Fibroblast of pulmonary artery (primary cell): Measurements from ENCODE around the gene ZDHHC5.

ENCODE experiments used
- DNase-seq: peaks from one replicate; pipeline ENCODE4 v3.0.0-alpha.2; 2010; ENCODE audit warnings: low read depth
- H3K4me3 ChIP-seq: replicated peaks from 2 replicates; pipeline ENCODE4 v1.5.1; 2011; ENCODE audit warnings: low read depth, mild to moderate bottlenecking, control low read depth, low read length, moderate library complexity
- TF ChIP-seq, protein P1 (sequence below): IDR thresholded peaks from 2 replicates; pipeline ENCODE4 v1.5.1; 2011; ENCODE audit warnings: mild to moderate bottlenecking, control low read depth, low read length, inconsistent platforms; ENCODE audit errors: missing control alignments

ZDHHC5 gene

GRCh38 chr11:57644748-57645688 is 22.9 kb upstream of the ZDHHC5 start:
- peak; percentile 78 for DNase-seq
- TF ChIP-seq, protein P1, sequence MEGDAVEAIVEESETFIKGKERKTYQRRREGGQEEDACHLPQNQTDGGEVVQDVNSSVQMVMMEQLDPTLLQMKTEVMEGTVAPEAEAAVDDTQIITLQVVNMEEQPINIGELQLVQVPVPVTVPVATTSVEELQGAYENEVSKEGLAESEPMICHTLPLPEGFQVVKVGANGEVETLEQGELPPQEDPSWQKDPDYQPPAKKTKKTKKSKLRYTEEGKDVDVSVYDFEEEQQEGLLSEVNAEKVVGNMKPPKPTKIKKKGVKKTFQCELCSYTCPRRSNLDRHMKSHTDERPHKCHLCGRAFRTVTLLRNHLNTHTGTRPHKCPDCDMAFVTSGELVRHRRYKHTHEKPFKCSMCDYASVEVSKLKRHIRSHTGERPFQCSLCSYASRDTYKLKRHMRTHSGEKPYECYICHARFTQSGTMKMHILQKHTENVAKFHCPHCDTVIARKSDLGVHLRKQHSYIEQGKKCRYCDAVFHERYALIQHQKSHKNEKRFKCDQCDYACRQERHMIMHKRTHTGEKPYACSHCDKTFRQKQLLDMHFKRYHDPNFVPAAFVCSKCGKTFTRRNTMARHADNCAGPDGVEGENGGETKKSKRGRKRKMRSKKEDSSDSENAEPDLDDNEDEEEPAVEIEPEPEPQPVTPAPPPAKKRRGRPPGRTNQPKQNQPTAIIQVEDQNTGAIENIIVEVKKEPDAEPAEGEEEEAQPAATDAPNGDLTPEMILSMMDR, result peak; percentile 80
- H3K4me3 ChIP-seq, result no peak overlapping the region

DNA sequence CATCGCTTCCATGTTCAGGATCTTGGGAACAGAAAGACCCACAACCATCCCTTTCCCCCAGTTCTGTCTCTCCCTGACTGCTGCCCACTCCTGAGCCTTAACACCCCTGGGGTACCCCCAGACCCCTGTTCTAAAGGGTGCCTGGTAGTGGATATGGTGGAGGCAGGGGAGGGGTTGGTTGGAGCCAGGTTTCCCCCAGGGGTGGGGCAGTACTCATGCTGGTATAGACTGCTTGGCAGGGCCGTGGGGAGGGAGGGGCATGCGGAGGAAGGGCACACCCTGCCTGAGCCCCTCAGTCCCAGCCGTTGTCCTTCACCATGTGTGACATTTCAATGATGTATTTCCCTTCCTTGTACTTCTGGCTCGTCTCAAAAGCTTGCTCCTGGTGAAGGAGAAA is 22.2 kb upstream of the ZDHHC5 start:
- no peak overlapping the region for H3K4me3 ChIP-seq
- TF ChIP-seq, protein P1, result no peak
- no peak for DNase-seq

DNA sequence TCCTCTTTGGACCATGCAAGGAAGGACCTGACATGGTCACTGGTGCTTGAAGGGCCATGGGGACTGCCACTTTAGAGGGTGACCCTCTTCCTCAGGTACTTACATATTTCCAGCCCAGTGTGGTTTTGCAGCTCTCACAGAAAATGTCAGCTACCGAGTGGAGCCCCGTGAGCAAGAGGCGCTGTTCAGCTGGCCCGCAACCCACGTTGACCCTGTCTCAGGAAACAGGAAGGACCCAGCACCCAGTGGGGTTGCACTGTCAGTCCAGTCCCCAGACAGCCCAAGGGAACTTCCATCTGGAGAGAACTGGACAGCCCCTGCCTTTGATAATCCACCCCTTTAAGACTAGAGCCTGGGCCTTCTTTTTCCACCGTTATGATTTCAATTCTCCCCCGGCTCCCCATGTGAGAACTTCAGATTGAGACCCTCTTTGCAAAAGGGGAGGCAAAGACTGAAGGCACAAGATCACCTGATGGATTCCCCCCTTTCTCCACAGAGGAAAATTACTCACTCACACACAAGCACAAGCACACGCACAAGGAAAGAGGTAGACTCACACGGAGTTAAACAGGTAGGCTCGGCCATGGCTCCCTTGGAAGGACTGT is 21.6 kb upstream of the ZDHHC5 start:
- DNase-seq, result no peak

DNA sequence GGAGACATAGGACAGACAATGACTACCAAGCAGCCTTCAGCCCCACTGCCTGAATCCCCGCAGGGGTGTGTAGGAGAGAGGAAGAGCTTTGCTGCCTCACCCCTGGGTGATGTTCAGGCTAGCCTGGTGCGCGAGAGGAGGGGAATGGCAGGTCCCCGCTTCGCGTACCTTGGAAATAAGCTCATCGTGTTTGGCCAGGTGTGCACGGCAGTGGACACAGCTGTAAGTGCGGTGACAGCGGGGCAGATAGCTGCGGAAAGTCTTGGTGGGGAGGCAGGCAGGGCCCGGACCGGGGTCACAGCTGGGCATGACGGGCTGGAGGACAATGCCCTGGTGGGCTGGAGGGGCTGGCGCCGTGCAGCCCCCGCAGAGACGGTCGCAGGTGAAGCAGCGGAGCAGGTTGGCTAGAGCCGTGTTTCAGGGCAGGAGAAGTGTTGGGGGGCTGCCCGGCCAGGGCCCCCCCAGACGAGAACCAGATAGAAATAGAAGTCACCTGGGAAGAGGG is 21.1 kb upstream of the ZDHHC5 start:
- TF ChIP-seq, protein P1, result no peak
- no peak for DNase-seq
- no peak overlapping the region for H3K4me3 ChIP-seq

More for the DNA sequence above, 21.6 kb upstream of the ZDHHC5 start:
- TF ChIP-seq, protein P1, result no peak
- no peak overlapping the region for H3K4me3 ChIP-seq

DNA sequence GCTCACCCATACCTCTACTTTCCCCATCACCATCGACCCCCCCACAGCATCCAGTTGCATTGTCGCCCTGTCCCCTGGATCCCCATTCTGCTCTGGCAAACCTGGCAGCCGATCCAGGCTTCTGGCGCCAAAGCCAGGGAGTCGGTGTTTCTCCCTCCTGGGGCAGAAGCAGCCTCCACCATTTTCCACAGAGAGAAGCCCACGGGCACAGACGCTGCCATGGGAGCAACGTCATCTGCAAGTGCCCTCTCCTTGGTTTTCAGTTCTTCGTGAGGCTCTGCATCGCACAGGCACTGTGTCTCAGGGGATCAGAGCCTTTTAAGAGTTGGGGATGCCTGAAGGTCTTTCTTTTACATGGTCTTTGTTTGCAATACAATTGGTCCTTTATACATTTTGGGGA is 20.5 kb upstream of the ZDHHC5 start:
- TF ChIP-seq, protein P1, result no peak
- no peak overlapping the region for H3K4me3 ChIP-seq
- no peak for DNase-seq

DNA sequence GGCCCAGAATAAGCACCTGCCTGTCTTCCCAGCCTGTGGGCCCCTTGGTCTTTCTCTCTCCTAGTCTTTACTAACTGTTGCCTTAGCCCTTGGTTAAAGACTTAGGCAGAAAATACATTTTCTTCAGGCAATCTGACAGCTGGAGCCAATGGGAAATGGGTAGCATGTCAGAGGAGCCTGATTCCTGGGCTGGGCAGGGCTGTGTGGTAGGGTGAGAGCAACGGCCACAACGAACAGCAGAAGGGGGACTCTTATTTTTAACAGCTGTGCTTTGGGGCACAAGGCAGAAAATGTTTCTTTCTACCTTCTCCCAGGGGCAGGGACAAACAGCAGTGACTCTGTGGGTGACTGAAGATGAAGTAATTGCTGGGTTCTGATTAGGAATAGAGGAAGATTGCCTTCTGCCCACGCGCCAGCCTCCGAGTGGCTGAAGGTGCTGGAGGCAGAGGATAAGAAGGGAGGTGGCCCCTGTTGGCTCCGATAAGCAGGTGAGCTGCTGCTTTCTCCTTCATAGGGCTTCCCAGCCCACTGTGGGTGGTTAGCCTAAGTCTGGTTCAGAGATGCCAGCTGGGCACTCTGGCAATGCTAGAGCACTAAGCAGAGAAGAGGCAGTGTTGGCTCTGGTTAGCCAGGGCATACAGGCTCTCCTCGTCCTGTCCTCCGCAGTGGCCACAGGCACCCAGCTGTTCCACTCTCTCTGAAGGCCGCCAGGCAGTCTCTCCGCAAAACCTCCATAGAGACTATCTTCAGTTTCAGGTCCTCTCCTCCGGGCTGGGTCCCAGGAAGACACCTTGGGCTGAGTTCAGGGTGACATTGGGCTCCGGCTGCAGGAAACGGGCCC is 19.7 kb upstream of the ZDHHC5 start:
- peak overlapping the region; percentile 74 for H3K4me3 ChIP-seq
- TF ChIP-seq, protein P1, result no peak
- no peak for DNase-seq
